Loucy (cell line): ENCODE measurements around the gene TEAD1.

ENCODE experiments used
- H2AFZ ChIP-seq: fragments of 200-600 bp; sonication (generic); 2 replicates; pipeline ENCODE4 v1.6.0; 2016; ENCODE audit warnings: antibody characterized with exemption, mild to moderate bottlenecking, low read length, moderate library complexity
- H3F3A ChIP-seq: fragments of 200-600 bp; 2 replicates; pipeline ENCODE4 v1.6.0; 2016; ENCODE audit warnings: antibody characterized with exemption, low read depth, mild to moderate bottlenecking
- H3K27me3 ChIP-seq: fragments of 200-600 bp; sonication (generic); 2 replicates; pipeline ENCODE4 v1.6.1; 2014; ENCODE audit warnings: low read length, mild to moderate bottlenecking; ENCODE audit not compliant: insufficient read depth, poor library complexity, severe bottlenecking
- H3K36me3 ChIP-seq: fragments of 200-600 bp; sonication (generic); 2 replicates; pipeline ENCODE4 v1.6.1; 2016; ENCODE audit warnings: low read length; ENCODE audit not compliant: insufficient read depth
- H3K4me1 ChIP-seq: fragments of 200-600 bp; sonication (generic); 2 replicates; pipeline ENCODE4 v1.5.1; 2014; ENCODE audit warnings: low read length, mild to moderate bottlenecking; ENCODE audit not compliant: insufficient read depth, poor library complexity, severe bottlenecking
- H3K4me2 ChIP-seq: fragments of 200-600 bp; sonication (generic); 2 replicates; pipeline ENCODE4 v1.6.0; 2014; ENCODE audit warnings: antibody characterized with exemption, low read length, low read depth, mild to moderate bottlenecking; ENCODE audit not compliant: poor library complexity, severe bottlenecking
- H3K4me3 ChIP-seq: fragments of 200-600 bp; sonication (generic); 2 replicates; pipeline ENCODE4 v1.5.1; 2014; ENCODE audit warnings: low read length, mild to moderate bottlenecking, mixed read lengths; ENCODE audit not compliant: poor library complexity, severe bottlenecking
- H3K79me2 ChIP-seq: fragments of 200-600 bp; sonication (generic); 2 replicates; pipeline ENCODE4 v1.6.1; 2014; ENCODE audit warnings: low read length; ENCODE audit not compliant: insufficient read depth
- H3K9ac ChIP-seq: fragments of 200-600 bp; sonication (generic); 2 replicates; pipeline ENCODE4 v1.6.0; 2014; ENCODE audit warnings: mild to moderate bottlenecking, low read depth, low read length, moderate library complexity; ENCODE audit not compliant: poor library complexity, severe bottlenecking
- H3K9me2 ChIP-seq: fragments of 200-600 bp; sonication (generic); replicated peaks from 2 replicates; pipeline ENCODE4 v1.6.1; 2016; ENCODE audit warnings: low read depth, low read length, mixed read lengths
- H3K9me3 ChIP-seq: fragments of 200-600 bp; sonication (generic); 2 replicates; pipeline ENCODE4 v1.6.1; 2014; ENCODE audit warnings: mild to moderate bottlenecking, antibody characterized with exemption, low read length, low read depth; ENCODE audit not compliant: insufficient read depth
- H4K20me1 ChIP-seq: fragments of 200-600 bp; sonication (generic); 2 replicates; pipeline ENCODE4 v1.6.0; 2014; ENCODE audit warnings: antibody characterized with exemption, low read length, mild to moderate bottlenecking; ENCODE audit not compliant: insufficient read depth, poor library complexity, severe bottlenecking
- EZH2phosphoT487 ChIP-seq: fragments of 200-600 bp; IDR thresholded peaks from 2 replicates; pipeline ENCODE4 v1.6.1; 2018; ENCODE audit warnings: antibody characterized with exemption, mild to moderate bottlenecking, moderate library complexity, borderline replicate concordance
- TF ChIP-seq, protein P1 (sequence below): fragments of 200-600 bp; sonication (generic); conservative IDR thresholded peaks from 2 replicates; pipeline ENCODE4 v1.5.1; 2014; ENCODE audit warnings: mild to moderate bottlenecking, antibody characterized with exemption, low read length

The TEAD1 gene

DNA sequence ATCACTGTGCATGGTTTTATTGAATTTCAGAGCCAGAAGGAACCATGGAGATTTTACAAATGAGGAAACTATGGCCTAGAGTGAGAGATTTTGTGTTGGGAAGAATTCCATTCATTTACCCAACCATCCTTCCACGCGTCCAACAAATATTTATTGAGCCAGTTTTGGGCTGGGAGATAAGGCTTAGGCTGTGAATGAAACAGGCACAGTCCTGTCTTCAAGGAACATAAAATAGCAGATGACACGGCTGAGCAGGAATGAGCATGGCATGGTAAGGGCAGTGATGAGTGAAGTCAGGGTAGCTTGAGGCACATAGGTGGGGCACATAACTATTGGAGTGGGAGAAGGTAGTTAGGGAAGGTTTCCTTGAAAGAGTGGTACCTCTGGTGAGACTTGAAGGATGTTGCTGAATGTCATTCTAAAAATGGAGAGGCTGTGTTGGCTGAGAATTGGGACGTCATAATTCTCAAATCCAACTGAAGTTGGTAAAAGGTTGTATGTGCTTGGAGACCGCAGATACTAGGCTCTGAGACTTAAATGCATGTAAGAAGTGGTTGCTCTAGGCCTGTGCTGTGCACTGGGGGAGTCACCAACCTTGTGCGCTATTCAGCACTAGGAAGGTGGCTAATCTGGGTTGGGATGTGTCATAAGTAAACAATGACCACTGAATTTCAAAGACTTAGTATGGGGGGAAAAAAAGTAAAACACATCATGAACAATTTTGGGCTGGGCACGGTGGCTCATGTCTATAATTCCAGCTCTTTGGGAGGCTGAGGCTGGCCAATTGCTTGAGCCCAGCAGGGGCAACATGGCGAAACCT, 51.9 kb downstream of the TEAD1 start:
- H3K4me2 ChIP-seq: no peak overlapping the region
- H3K4me3 ChIP-seq: no peak overlapping the region
- no peak overlapping the region for H2AFZ ChIP-seq
- H3K36me3 ChIP-seq: no peaks in the 10 kb centered on the region
- H3K9me3 ChIP-seq: no peaks in the 10 kb centered on the region
- no peaks in the 10 kb centered on the region for H3K79me2 ChIP-seq
- TF ChIP-seq EZH2phosphoT487: no peak
- TF ChIP-seq, protein P1, sequence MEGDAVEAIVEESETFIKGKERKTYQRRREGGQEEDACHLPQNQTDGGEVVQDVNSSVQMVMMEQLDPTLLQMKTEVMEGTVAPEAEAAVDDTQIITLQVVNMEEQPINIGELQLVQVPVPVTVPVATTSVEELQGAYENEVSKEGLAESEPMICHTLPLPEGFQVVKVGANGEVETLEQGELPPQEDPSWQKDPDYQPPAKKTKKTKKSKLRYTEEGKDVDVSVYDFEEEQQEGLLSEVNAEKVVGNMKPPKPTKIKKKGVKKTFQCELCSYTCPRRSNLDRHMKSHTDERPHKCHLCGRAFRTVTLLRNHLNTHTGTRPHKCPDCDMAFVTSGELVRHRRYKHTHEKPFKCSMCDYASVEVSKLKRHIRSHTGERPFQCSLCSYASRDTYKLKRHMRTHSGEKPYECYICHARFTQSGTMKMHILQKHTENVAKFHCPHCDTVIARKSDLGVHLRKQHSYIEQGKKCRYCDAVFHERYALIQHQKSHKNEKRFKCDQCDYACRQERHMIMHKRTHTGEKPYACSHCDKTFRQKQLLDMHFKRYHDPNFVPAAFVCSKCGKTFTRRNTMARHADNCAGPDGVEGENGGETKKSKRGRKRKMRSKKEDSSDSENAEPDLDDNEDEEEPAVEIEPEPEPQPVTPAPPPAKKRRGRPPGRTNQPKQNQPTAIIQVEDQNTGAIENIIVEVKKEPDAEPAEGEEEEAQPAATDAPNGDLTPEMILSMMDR: no peak
- H4K20me1 ChIP-seq: no peaks in the 10 kb centered on the region
- H3K9ac ChIP-seq: no peak overlapping the region
- no peaks in the 10 kb centered on the region for H3F3A ChIP-seq
- peaks cover 18% of the 10 kb centered on the region for H3K27me3 ChIP-seq
- no peaks in the 10 kb centered on the region for H3K9me2 ChIP-seq
- peaks cover 9% of the 10 kb centered on the region for H3K4me1 ChIP-seq

DNA sequence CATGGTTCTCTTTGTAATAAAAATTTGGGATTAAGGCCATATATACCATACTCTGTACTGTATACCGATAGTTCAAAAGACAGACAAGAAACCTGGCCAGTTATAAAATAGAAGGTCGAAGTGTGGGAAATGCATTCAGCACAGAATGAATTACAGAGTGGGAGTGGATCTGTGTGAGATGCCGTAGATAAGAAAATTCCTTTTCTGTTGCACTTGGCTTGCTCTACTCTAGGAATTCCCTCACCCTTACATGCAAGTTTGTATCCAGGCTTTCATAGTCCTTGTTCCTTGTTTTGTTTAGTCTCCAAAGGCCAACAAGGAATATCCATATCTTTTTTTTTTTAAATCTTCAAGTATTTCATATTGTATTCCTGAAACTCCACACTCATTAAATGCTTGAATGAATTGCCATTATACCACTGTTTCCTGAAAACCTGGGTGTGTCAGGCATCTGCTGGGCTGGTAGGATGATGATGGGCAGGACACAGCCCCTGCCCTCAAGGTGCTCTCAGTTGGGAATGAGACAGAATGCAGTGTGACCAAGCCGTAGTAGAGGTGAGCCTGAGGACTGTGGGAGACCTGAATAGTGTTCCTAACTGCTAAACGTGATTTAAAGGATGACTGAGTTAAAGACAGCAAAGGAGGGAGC, 53.5 kb downstream of the TEAD1 start:
- H3K9ac ChIP-seq: no peak overlapping the region
- no peaks in the 10 kb centered on the region for H3F3A ChIP-seq
- no peaks in the 10 kb centered on the region for H4K20me1 ChIP-seq
- no peaks in the 10 kb centered on the region for H3K9me2 ChIP-seq
- H2AFZ ChIP-seq: no peak overlapping the region
- H3K27me3 ChIP-seq: peaks cover 2% of the 10 kb centered on the region
- H3K9me3 ChIP-seq: no peaks in the 10 kb centered on the region
- H3K4me3 ChIP-seq: no peak overlapping the region
- H3K4me1 ChIP-seq: peaks cover 9% of the 10 kb centered on the region
- H3K79me2 ChIP-seq: no peaks in the 10 kb centered on the region
- TF ChIP-seq EZH2phosphoT487: no peak
- TF ChIP-seq, protein P1: no peak
- no peaks in the 10 kb centered on the region for H3K36me3 ChIP-seq
- no peak overlapping the region for H3K4me2 ChIP-seq

GRCh38 chr11:12728417-12728816, 54.2 kb downstream of the TEAD1 start:
- Histone ChIP-seq H4K20me1 (no peaks in the 10 kb centered on the region), H3K27me3 (no peaks in the 10 kb centered on the region), H3K4me3 (no peak overlapping the region), H3K9me2 (no peaks in the 10 kb centered on the region), H3K36me3 (no peaks in the 10 kb centered on the region), H3F3A (no peaks in the 10 kb centered on the region), H3K79me2 (no peaks in the 10 kb centered on the region), H3K4me1 (peaks cover 9% of the 10 kb centered on the region), H3K4me2 (no peak overlapping the region), H2AFZ (no peak overlapping the region), H3K9ac (no peak overlapping the region), H3K9me3 (no peaks in the 10 kb centered on the region)
- TF ChIP-seq EZH2phosphoT487: no peak
- TF ChIP-seq, protein P1: no peak
